H7 (cell line): Measurements from ENCODE around the gene F2RL3. TPM values are rescaled to one million over a fixed set of nuclear protein-coding genes. Genes with fewer than 3 reads are reported as not detected.

Experiments
- DNase-seq: peaks from one replicate; pipeline ENCODE4 v3.0.0; 2012
- H3K27me3 ChIP-seq: 2 replicates; pipeline ENCODE4 v1.6.0; 2011; ENCODE audit warnings: mild to moderate bottlenecking, low read length; ENCODE audit not compliant: control insufficient read depth, insufficient read depth
- H3K36me3 ChIP-seq: replicated peaks from 2 replicates; pipeline ENCODE4 v1.5.1; 2011; ENCODE audit warnings: low read length; ENCODE audit not compliant: control insufficient read depth, insufficient read depth
- H3K4me3 ChIP-seq: 2 replicates; pipeline ENCODE4 v1.5.1; 2011; ENCODE audit warnings: low read depth, mild to moderate bottlenecking, control low read depth, low read length, moderate library complexity; ENCODE audit not compliant: insufficient read depth
- total RNA-seq: library from RNA; depleted of rRNA; stranded (reverse); fragments of >200 nt; shearing (Covaris generic); gene quantifications from 2 replicates; pipeline ENCODE4 v1.2.3, GENCODE V29; 2014

The F2RL3 gene
- total RNA-seq, 1 experiment from 2014 or later: not detected

GRCh38 chr19:16896146-16897028 is 7.6 kb downstream of the F2RL3 start:
- peaks cover 19% of the 10 kb centered on the region for H3K27me3 ChIP-seq
- DNase-seq: peak; percentile 86
- H3K4me3 ChIP-seq: peak overlapping the region; percentile 53
- H3K36me3 ChIP-seq: no peaks in the 10 kb centered on the region

GRCh38 chr19:16897029-16897855 is 8.4 kb downstream of the F2RL3 start:
- H3K36me3 ChIP-seq: no peaks in the 10 kb centered on the region
- peak overlapping the region; percentile 67 for H3K4me3 ChIP-seq
- DNase-seq: peak; percentile 100
- peaks cover 19% of the 10 kb centered on the region for H3K27me3 ChIP-seq

GRCh38 chr19:16897856-16898161 is 9.0 kb downstream of the F2RL3 start:
- no peak for DNase-seq
- Histone ChIP-seq H3K4me3 (peak overlapping the region; percentile 67), H3K27me3 (peaks cover 19% of the 10 kb centered on the region), H3K36me3 (no peaks in the 10 kb centered on the region)

- DNase-seq: no peak
- no peak overlapping the region for H3K4me3 ChIP-seq
- no peaks in the 10 kb centered on the region; the same call in 1 of the 2 replicates for H3K36me3 ChIP-seq
- H3K27me3 ChIP-seq: peaks cover 19% of the 10 kb centered on the region
Observed at GRCh38 chr19:16898361-16899015, 9.7 kb downstream of the F2RL3 start.

GRCh38 chr19:16899566-16900075 is 10.8 kb downstream of the F2RL3 start:
- Histone ChIP-seq H3K4me3 (no peak overlapping the region), H3K36me3 (no peaks in the 10 kb centered on the region; the same call in 1 of the 2 replicates)
- DNase-seq: peak; percentile 88

GRCh38 chr19:16901491-16902175 is 12.8 kb downstream of the F2RL3 start:
- DNase-seq: peak; percentile 77
- Histone ChIP-seq H3K27me3 (peaks cover 15% of the 10 kb centered on the region), H3K4me3 (no peak overlapping the region), H3K36me3 (no peaks in the 10 kb centered on the region; the same call in 1 of the 2 replicates)

More at GRCh38 chr19:16899566-16900075, 10.8 kb downstream of the F2RL3 start:
- H3K27me3 ChIP-seq: peaks cover 19% of the 10 kb centered on the region

GRCh38 chr19:16902545-16902944 is 13.7 kb downstream of the F2RL3 start:
- peaks cover 15% of the 10 kb centered on the region for H3K27me3 ChIP-seq
- H3K4me3 ChIP-seq: no peak overlapping the region
- H3K36me3 ChIP-seq: no peaks in the 10 kb centered on the region; the same call in 1 of the 2 replicates
- no peak for DNase-seq

GRCh38 chr19:16903347-16903746 is 14.5 kb downstream of the F2RL3 start:
- no peak for DNase-seq
- no peaks in the 10 kb centered on the region; the same call in 1 of the 2 replicates for H3K36me3 ChIP-seq
- H3K4me3 ChIP-seq: no peak overlapping the region
- H3K27me3 ChIP-seq: peaks cover 7% of the 10 kb centered on the region

GRCh38 chr19:16904599-16904998 is 15.8 kb downstream of the F2RL3 start:
- H3K36me3 ChIP-seq: no peaks in the 10 kb centered on the region; the same call in 1 of the 2 replicates
- no peak overlapping the region for H3K4me3 ChIP-seq
- DNase-seq: no peak
- H3K27me3 ChIP-seq: no peaks in the 10 kb centered on the region; the same call in 1 of the 2 replicates

- H3K27me3 ChIP-seq: no peaks in the 10 kb centered on the region
- no peaks in the 10 kb centered on the region for H3K36me3 ChIP-seq
- no peak overlapping the region for H3K4me3 ChIP-seq
- DNase-seq: no peak
Observed at GRCh38 chr19:16908759-16909158, 20.0 kb downstream of the F2RL3 start.

- Histone ChIP-seq H3K27me3 (no peaks in the 10 kb centered on the region), H3K36me3 (no peaks in the 10 kb centered on the region), H3K4me3 (no peak overlapping the region)
- peak; percentile 6 for DNase-seq
Observed at GRCh38 chr19:16911046-16911445, 22.2 kb downstream of the F2RL3 start.

- no peaks in the 10 kb centered on the region for H3K36me3 ChIP-seq
- no peak for DNase-seq
- H3K4me3 ChIP-seq: no peak overlapping the region
- no peaks in the 10 kb centered on the region for H3K27me3 ChIP-seq
Observed at GRCh38 chr19:16912780-16913179, 24.0 kb downstream of the F2RL3 start.

GRCh38 chr19:16914421-16914820 is 25.6 kb downstream of the F2RL3 start:
- Histone ChIP-seq H3K4me3 (no peak overlapping the region), H3K36me3 (0 out of 2 replicates have a peak, but pooled peaks cover under 1% of the 10 kb centered on the region), H3K27me3 (no peaks in the 10 kb centered on the region)
- peak; percentile 25 for DNase-seq

- no peak overlapping the region for H3K4me3 ChIP-seq
- DNase-seq: no peak
- no peaks in the 10 kb centered on the region for H3K27me3 ChIP-seq
- H3K36me3 ChIP-seq: peaks cover 1% of the 10 kb centered on the region; the same call in 1 of the 2 replicates
Observed at GRCh38 chr19:16915135-16915534, 26.3 kb downstream of the F2RL3 start.
